SKM-1 treated with dmso at 0.1 percent for 144 hours (cell line): ENCODE results near the gene L3MBTL3.

Experiments used
- DNase-seq: peaks from one replicate; lab custom pipeline; 2025; ENCODE audit not compliant: unreplicated experiment; lab: John Stamatoyannopoulos, UW

Gene L3MBTL3

GRCh38 chr6:130176378-130176777, 158.0 kb downstream of the L3MBTL3 start:
- no peak for DNase-seq

- DNase-seq: no peak
Measured at GRCh38 chr6:130178692-130179091, 160.3 kb downstream of the L3MBTL3 start.

- no peak for DNase-seq
Measured at GRCh38 chr6:130182466-130182865, 164.1 kb downstream of the L3MBTL3 start.

GRCh38 chr6:130183271-130184222, 165.2 kb downstream of the L3MBTL3 start:
- no peak for DNase-seq

- no peak for DNase-seq
Measured at GRCh38 chr6:130185658-130186057, 167.3 kb downstream of the L3MBTL3 start.

- DNase-seq: no peak
Measured at GRCh38 chr6:130187335-130188206, 169.2 kb downstream of the L3MBTL3 start.

- no peak for DNase-seq
Measured at GRCh38 chr6:130188207-130188899, 170.0 kb downstream of the L3MBTL3 start.

GRCh38 chr6:130189531-130190397, 171.4 kb downstream of the L3MBTL3 start:
- DNase-seq: no peak
